Stimulated activated naive CD8-positive, alpha-beta T cell treated with anti-CD3 and anti-CD28 coated beads, Interleukin-15, amount 100 ng/mL, for 72 hours (primary cell): ENCODE data around the gene EPHA6.

Experiments used
- ATAC-seq: fragments of 150-1000 bp; cut with Tn5 transposase; 2 replicates; pipeline ENCODE4 v1.10.0; 2021; ENCODE audit warnings: mild to moderate bottlenecking, moderate library complexity
- DNase-seq, 2 donors: peaks; one replicate each; pipeline ENCODE4 v3.0.0; 2021 to 2022
- H3K27ac Mint-ChIP-seq, 2 donors: one replicate each; pipeline ENCODE4 v1.8.0; 2022; ENCODE audit warnings: mild to moderate bottlenecking in 2 of 2, mixed read lengths in 2 of 2, moderate library complexity in 2 of 2
- H3K27me3 Mint-ChIP-seq: one replicate; pipeline ENCODE4 v1.8.0; 2022; ENCODE audit warnings: mixed read lengths
- H3K4me1 Mint-ChIP-seq: one replicate; pipeline ENCODE4 v1.8.0; 2022; ENCODE audit warnings: mild to moderate bottlenecking, mixed read lengths
- H3K4me3 Mint-ChIP-seq, 2 donors: one replicate each; pipeline ENCODE4 v1.8.0; 2022; ENCODE audit warnings: mild to moderate bottlenecking in 2 of 2, mixed read lengths in 2 of 2, moderate library complexity in 1 of 2
- H3K9me3 Mint-ChIP-seq, 2 donors: one replicate each; pipeline ENCODE4 v1.8.0; 2022; ENCODE audit warnings: mixed read lengths in 2 of 2

The EPHA6 gene

GRCh38 chr3:97706226-97706625, 891.8 kb downstream of the EPHA6 start:
- H3K9me3 Mint-ChIP-seq: no peaks in the 10 kb centered on the region
- no peak overlapping the region for H3K4me3 Mint-ChIP-seq
- no peak overlapping the region for H3K27ac Mint-ChIP-seq
- H3K27me3 Mint-ChIP-seq: no peaks in the 10 kb centered on the region
- H3K4me1 Mint-ChIP-seq: no peaks in the 10 kb centered on the region
- DNase-seq: no peak
- no peak for ATAC-seq

DNA sequence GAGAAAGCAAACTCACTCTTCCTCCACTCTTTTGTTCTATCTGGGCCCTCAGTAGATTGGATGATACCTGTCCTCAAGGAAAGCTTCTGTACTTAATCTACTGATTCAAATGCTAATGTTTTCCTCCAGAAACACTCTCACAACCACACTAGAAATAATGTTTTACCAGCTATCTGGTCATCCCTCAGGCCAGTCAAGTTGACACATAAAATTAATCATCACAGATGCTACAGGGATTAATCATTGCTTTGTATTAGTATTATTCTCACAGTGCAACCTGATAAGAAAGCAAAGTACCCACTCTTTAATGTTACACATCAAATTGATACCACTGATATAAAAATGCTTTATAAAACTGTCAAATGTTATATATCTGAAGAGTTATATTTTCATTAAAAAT, 897.3 kb downstream of the EPHA6 start:
- Mint-ChIP-seq H3K4me3 (no peak overlapping the region), H3K4me1 (no peaks in the 10 kb centered on the region), H3K9me3 (no peaks in the 10 kb centered on the region), H3K27ac (no peak overlapping the region), H3K27me3 (no peaks in the 10 kb centered on the region)
- ATAC-seq (no peak), DNase-seq (no peak)

- Mint-ChIP-seq H3K27me3 (no peaks in the 10 kb centered on the region), H3K9me3 (no peaks in the 10 kb centered on the region), H3K4me3 (no peak overlapping the region), H3K27ac (no peak overlapping the region), H3K4me1 (no peaks in the 10 kb centered on the region)
- DNase-seq (no peak), ATAC-seq (no peak)
These were observed 898.5 kb downstream of the EPHA6 start for GRCh38 chr3:97712919-97713318.

- ATAC-seq: no peak
These were observed 899.2 kb downstream of the EPHA6 start for GRCh38 chr3:97713634-97714033.

GRCh38 chr3:97719156-97719821, 904.9 kb downstream of the EPHA6 start:
- H3K27ac Mint-ChIP-seq: no peak overlapping the region
- no peak overlapping the region for H3K4me3 Mint-ChIP-seq
- DNase-seq: peak; percentile 49 to 55
- no peaks in the 10 kb centered on the region for H3K4me1 Mint-ChIP-seq
- no peaks in the 10 kb centered on the region for H3K27me3 Mint-ChIP-seq
- no peaks in the 10 kb centered on the region for H3K9me3 Mint-ChIP-seq
- peak; percentile 82 for ATAC-seq

More at GRCh38 chr3:97713634-97714033, 899.2 kb downstream of the EPHA6 start:
- H3K27me3 Mint-ChIP-seq: no peaks in the 10 kb centered on the region
- DNase-seq: no peak
- H3K4me3 Mint-ChIP-seq: no peak overlapping the region
- H3K9me3 Mint-ChIP-seq: no peaks in the 10 kb centered on the region
- no peaks in the 10 kb centered on the region for H3K4me1 Mint-ChIP-seq
- H3K27ac Mint-ChIP-seq: no peak overlapping the region

DNA sequence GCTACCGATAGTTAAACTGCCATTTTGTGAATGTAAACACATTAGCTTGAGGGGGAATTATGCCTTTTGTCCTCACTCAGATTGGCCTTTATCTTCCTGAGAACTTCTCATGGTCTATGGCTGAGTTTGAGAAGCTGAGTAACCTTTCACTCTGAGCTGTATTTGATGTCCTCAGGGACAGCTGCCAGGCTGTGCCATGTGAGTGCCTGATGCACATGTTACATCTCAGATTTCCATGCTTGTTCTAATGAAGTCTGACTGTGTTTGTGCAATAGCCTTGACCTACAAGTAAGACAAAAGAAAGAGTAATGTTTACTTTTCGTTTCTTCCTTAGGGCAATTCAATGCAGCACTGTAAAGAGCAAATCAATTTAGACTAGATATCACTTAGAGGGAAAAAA, 906.0 kb downstream of the EPHA6 start:
- Mint-ChIP-seq H3K27me3 (no peaks in the 10 kb centered on the region), H3K27ac (no peak overlapping the region), H3K9me3 (no peaks in the 10 kb centered on the region), H3K4me1 (no peaks in the 10 kb centered on the region), H3K4me3 (no peak overlapping the region)
- ATAC-seq (no peak), DNase-seq (no peak)

DNA sequence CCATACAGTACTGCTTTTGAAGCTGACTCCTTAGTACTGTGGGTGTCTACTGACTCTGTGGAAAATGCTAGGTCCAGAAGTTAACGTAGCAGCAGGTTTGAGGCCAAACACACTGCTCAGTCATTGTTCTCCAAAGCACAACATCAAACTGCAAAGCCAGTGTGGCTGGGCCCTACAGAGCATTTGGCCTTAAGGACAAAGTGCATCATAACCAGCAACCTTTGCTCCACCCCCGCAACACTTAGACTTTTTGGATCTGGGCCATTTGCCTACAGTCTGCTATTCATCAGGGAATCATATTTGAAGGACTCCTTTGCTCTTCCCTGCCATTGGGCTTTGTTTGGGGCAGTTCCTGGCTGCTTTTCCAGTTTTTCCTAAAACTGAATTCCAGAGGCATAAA, 907.1 kb downstream of the EPHA6 start:
- no peak overlapping the region for H3K4me3 Mint-ChIP-seq
- H3K9me3 Mint-ChIP-seq: no peaks in the 10 kb centered on the region
- no peak overlapping the region for H3K27ac Mint-ChIP-seq
- ATAC-seq (no peak), DNase-seq (no peak)
- no peaks in the 10 kb centered on the region for H3K27me3 Mint-ChIP-seq
- no peaks in the 10 kb centered on the region for H3K4me1 Mint-ChIP-seq

GRCh38 chr3:97736928-97737327, 922.5 kb downstream of the EPHA6 start:
- H3K27ac Mint-ChIP-seq: no peak overlapping the region
- peaks cover 6% of the 10 kb centered on the region for H3K27me3 Mint-ChIP-seq
- DNase-seq: no peak
- no peak for ATAC-seq
- no peak overlapping the region for H3K4me3 Mint-ChIP-seq
- no peaks in the 10 kb centered on the region for H3K9me3 Mint-ChIP-seq
- no peaks in the 10 kb centered on the region for H3K4me1 Mint-ChIP-seq

DNA sequence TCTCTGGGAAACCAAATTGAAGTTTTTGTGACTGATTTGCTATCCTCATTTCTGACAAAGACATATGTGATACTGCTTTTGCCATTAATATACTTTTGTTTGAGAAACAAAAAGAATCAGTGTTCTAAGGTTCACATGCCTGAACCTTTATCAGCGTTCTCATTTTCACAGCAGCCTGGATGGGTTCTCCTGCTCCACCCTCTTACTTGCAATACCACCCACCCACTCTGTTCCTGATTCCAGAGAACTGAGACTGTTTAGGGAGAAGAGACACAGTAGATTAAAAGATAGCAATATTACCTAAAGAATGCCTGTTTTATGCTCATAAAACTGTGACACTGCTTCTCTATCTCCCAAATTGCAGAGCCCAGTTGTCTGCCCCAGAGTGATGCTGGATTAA, 924.4 kb downstream of the EPHA6 start:
- no peaks in the 10 kb centered on the region for H3K9me3 Mint-ChIP-seq
- no peak overlapping the region for H3K4me3 Mint-ChIP-seq
- DNase-seq (no peak), ATAC-seq (no peak)
- no peak overlapping the region for H3K27ac Mint-ChIP-seq
- no peaks in the 10 kb centered on the region for H3K4me1 Mint-ChIP-seq
- peaks cover 6% of the 10 kb centered on the region for H3K27me3 Mint-ChIP-seq

GRCh38 chr3:97742036-97742435, 927.6 kb downstream of the EPHA6 start:
- Mint-ChIP-seq H3K4me1 (no peaks in the 10 kb centered on the region), H3K27ac (peak overlapping the region in 1 of 2 donors; percentile 60), H3K9me3 (no peaks in the 10 kb centered on the region), H3K4me3 (no peak overlapping the region), H3K27me3 (peaks cover 6% of the 10 kb centered on the region)
- no peak for ATAC-seq
- no peak for DNase-seq

DNA sequence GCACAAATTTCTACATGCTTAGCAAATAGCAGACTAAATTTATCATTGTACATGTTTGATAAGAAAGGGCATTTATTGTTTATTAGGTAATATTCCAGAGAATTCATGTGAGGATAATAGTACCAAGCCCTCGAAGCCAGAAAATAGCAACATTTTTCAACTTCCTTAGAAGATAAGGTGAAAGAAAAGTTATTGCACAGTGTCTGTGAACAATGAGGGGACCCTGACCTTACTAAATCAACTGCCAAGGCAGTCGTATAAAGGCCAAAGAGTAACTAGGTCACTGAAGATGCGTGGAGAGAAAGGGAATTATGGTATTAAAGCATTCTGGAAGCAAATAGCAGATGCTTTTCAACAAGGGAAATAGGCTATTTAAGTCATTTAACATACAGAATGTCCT, 929.9 kb downstream of the EPHA6 start:
- DNase-seq: no peak
- Mint-ChIP-seq H3K27me3 (peaks cover 6% of the 10 kb centered on the region), H3K27ac (no peak overlapping the region), H3K4me3 (no peak overlapping the region), H3K4me1 (no peaks in the 10 kb centered on the region), H3K9me3 (no peaks in the 10 kb centered on the region)
- no peak for ATAC-seq

GRCh38 chr3:97763586-97764406, 949.4 kb downstream of the EPHA6 start:
- H3K9me3 Mint-ChIP-seq: no peaks in the 10 kb centered on the region
- H3K27me3 Mint-ChIP-seq: no peaks in the 10 kb centered on the region
- H3K4me1 Mint-ChIP-seq: peaks cover 25% of the 10 kb centered on the region
- DNase-seq (no peak), ATAC-seq (no peak)
- peak overlapping the region; percentile 97 for H3K27ac Mint-ChIP-seq
- H3K4me3 Mint-ChIP-seq: peak overlapping the region; percentile 97 to 99

DNA sequence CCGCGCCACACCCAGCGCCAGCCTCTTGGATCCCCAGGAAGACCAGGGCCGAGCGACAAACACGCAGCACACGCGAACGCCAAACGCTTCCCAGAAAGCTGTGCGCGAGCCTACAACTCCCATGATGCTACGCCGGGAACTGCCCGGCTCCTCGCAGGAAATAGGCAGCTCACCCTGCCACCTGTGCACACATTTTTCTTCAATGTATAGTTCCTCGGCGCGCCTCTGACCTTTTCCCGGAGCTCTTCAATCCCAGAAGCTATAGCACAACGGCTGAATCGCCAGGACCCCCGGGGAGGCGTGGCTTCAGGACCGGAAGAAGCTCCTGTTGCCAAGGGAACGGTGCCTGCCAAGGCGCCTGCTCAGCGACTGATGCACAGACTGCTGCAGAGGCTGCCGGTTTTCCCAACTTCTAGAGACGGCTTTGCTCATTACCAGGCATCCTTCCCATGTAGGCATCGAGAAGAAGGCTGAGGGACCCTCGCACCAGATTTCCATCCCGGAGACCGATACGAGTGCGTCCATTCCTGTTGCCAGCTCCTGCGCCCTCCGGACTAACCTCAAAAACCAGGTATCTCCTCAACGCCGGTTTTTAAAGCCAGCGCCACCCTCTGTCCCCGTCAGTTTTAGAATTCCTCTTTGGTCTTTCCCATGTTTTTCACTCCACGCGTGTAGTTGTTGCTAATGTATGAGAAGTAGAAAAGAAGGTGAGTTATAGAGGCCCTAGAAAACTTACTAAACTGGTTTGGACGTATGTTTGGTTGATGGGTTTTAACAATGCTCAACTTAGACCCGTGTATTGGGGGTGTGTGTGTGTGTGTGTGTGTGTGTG, 950.2 kb downstream of the EPHA6 start, which contains the start of gene ARL6:
Gene ARL6 (plus strand): TSS at position 352 of the 832 bp plus-strand sequence. CDS start 3,350 bp downstream, outside the sequence.
- peak within 1 kb of the TSS; percentile 97 for H3K27ac Mint-ChIP-seq
- peak; percentile 66 to 69 for DNase-seq
- peak within 1 kb of the TSS; percentile 97 to 99 for H3K4me3 Mint-ChIP-seq
- H3K4me1 Mint-ChIP-seq: peaks cover 25% of the 10 kb centered on the region
- peak; percentile 94 for ATAC-seq
- H3K9me3 Mint-ChIP-seq: no peaks in the 10 kb centered on the region
- H3K27me3 Mint-ChIP-seq: no peaks in the 10 kb centered on the region

DNA sequence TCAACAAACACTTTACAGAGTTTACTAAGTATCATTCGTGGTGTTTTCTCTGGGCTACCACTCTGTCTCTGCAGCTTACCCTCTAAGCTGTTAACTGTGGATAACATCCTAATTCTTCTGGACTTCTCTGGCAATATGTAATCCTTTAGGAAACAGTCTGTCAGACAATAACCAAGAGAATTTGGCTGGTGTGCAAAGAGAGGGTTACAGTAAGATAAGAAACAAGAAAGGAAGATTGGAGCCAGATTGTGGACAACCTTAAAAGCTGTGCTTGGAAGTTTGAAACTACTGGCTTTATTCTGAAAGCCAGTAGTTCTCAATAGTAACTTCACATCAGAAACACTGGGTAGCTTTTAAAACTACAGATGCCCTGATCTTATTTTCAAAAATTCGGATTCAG, 950.9 kb downstream of the EPHA6 start:
- Mint-ChIP-seq H3K4me3 (peak overlapping the region; percentile 97 to 99), H3K9me3 (no peaks in the 10 kb centered on the region), H3K4me1 (peaks cover 25% of the 10 kb centered on the region), H3K27ac (no peak overlapping the region), H3K27me3 (no peaks in the 10 kb centered on the region)
- DNase-seq (no peak), ATAC-seq (no peak)

GRCh38 chr3:97772926-97773325, 958.5 kb downstream of the EPHA6 start:
- no peak for DNase-seq
- peak overlapping the region in 1 of 2 donors; percentile 60 for H3K27ac Mint-ChIP-seq
- H3K4me1 Mint-ChIP-seq: no peaks in the 10 kb centered on the region
- H3K4me3 Mint-ChIP-seq: no peak overlapping the region
- ATAC-seq: no peak
- H3K27me3 Mint-ChIP-seq: no peaks in the 10 kb centered on the region
- peaks cover 0 to 5% of the 10 kb centered on the region in 2 donors for H3K9me3 Mint-ChIP-seq

DNA sequence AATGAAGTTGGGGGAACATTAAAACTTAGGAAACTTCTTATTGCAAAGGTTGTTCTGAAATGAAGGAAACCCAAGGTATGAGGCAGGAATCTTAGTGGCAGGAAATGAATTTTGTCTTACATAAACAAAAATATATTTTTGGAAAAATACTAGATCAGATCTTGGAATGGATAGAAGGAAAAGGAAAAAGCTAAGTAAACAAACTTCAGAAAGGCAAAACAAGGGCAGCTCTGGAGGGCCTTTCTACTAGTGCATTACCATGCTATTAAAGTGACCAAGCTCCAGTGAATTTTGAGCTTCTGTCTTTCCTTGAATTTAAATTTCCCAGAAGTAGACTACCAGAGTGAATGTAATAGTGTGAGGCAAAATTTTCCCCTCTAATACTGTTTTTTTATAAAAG, 963.8 kb downstream of the EPHA6 start:
- H3K9me3 Mint-ChIP-seq: no peaks in the 10 kb centered on the region
- H3K4me3 Mint-ChIP-seq: no peak overlapping the region
- ATAC-seq: no peak
- no peak for DNase-seq
- H3K27me3 Mint-ChIP-seq: no peaks in the 10 kb centered on the region
- no peaks in the 10 kb centered on the region for H3K4me1 Mint-ChIP-seq
- H3K27ac Mint-ChIP-seq: no peak overlapping the region
